ENCODE measurements around the gene PTEN.

GRCh38 chr10:87826653-87827052 is 36.8 kb upstream of the PTEN start:
- TF ChIP-seq POLR2AphosphoS5 (IDR thresholded peaks at IDR 0.05) (no peak), CTCF (IDR thresholded peaks at IDR 0.05) (no peak), POLR2A (IDR thresholded peaks at IDR 0.05) (no peak), EP300 (IDR thresholded peaks at IDR 0.05) (no peak)
